ENCODE data around the gene ASXL3. TPM values are rescaled to one million over a fixed set of nuclear protein-coding genes. Genes with fewer than 3 reads are reported as not detected.

The ASXL3 gene
- polyA plus RNA-seq: 0.01 TPM in 1 of 3 replicates, not detected in the others
- polyA plus RNA-seq (2011; ENCODE audit: low read depth): not detected
- not detected in 2 replicates for polyA plus RNA-seq (2011; cell fraction: cytosol; rRNA removed)
- not detected in 2 replicates for polyA plus RNA-seq (2011; cell fraction: nucleus; rRNA removed)
- 0.02 TPM in 1 of 2 replicates, not detected in the other for polyA plus RNA-seq (2012; ENCODE audit: low replicate concordance)
- polyA minus RNA-seq: not detected in 3 replicates
- not detected for polyA minus RNA-seq (2011; cell fraction: cytosol; rRNA and poly(A)+ RNA removed)
- polyA minus RNA-seq (2011; cell fraction: nucleus; rRNA and poly(A)+ RNA removed): not detected in 2 replicates

DNA sequence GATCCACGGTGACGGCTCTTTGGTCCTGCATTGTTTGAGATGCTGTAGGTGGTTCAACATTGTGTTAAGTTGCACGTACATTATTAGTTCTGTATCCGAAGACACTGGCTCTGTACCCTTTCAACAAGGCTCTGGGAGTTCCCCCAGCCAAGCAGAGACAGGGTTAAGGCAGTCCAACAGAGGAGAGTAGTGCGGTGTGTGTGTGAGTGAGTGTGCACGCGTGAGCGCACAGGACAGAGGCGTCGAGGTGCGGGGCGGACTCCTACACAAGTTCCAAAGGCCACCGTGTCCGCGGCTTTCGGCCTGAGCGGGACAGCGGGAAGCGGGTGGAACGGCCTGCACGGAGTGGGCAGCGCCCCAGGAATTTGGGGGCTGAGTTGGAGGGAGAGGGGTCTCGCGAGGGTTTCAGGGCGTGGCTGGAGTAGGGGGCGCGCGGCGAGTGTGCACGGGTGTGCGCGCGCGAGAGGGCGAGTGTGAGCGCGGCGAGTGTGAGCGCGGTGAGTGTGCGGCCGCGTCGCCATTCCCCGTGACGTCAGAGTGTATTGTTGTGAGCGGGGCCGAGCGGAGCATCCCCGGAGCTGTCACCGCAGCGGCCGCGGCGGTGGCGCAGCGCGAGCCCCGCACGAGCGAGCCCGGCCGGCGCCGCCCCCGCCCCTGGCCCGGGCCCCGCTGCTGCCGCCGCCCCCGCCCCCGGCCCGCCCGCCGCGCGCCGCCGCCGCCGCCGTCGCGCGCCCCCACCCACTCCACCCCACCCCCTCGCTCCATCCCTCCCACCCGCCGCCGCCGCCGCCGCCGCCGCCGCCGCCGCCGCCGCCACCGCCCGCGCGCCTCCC, at the start of gene ASXL3:
Gene ASXL3 (plus strand): TSS at position 535 of the 833 bp plus-strand sequence. CDS start 413 bp downstream, outside the sequence.
- FAIRE-seq: no peak
- no peak for DNase-seq (ENCODE audit: low read depth, low spot score)
- Histone ChIP-seq H3K4me3 (ENCODE audit: control insufficient read depth in 2 of 3, extremely low read depth in 1 of 3, insufficient read depth in 2 of 3, low read depth in 1 of 3, low read length in 3 of 3) (peak within 1 kb of the TSS; percentile 35 to 62 (median 57)), H2AFZ (ENCODE audit: control insufficient read depth, low read length) (peak within 1 kb of the TSS; percentile 60), H3K79me2 (ENCODE audit: control insufficient read depth, insufficient read depth, low read length) (no peaks in the 10 kb centered on the region), H3K36me3 (ENCODE audit: control insufficient read depth in 2 of 2, extremely low read depth in 1 of 2, insufficient read depth in 2 of 2, low read length in 2 of 2) (no peaks in the 10 kb centered on the region), H3K9me1 (ENCODE audit: control insufficient read depth, extremely low read depth, insufficient read depth, low read length) (peaks cover 2% of the 10 kb centered on the region), H3K4me1 (ENCODE audit: control insufficient read depth, extremely low read depth, insufficient read depth, low read length) (peaks cover 8% of the 10 kb centered on the region), H3K4me2 (ENCODE audit: control insufficient read depth, extremely low read depth, insufficient read depth, low read depth, low read length) (peak within 1 kb of the TSS; percentile 78), H4K20me1 (ENCODE audit: control insufficient read depth, extremely low read depth, insufficient read depth, low read length) (no peaks in the 10 kb centered on the region), H3K27me3 (ENCODE audit: control insufficient read depth, extremely low read depth, insufficient read depth, low read length) (peaks cover 32% of the 10 kb centered on the region), H3K27ac (ENCODE audit: control insufficient read depth, insufficient read depth, low read length) (no peak within 1 kb of the TSS), H3K9me3 (ENCODE audit: control insufficient read depth, low read depth, low read length) (no peaks in the 10 kb centered on the region), H3K9ac (ENCODE audit: control insufficient read depth, extremely low read depth, insufficient read depth, low read length) (no peak within 1 kb of the TSS)
- dilution Hi-C loops (cut with MboI; ENCODE audit: extremely low pct_ligation_motif_present, low sequenced_read_pairs): no loop called here
- peak; percentile 99 for TF ChIP-seq EZH2 (IDR thresholded peaks at IDR 0.05; ENCODE audit: low read length)
- TF ChIP-seq, protein P1, sequence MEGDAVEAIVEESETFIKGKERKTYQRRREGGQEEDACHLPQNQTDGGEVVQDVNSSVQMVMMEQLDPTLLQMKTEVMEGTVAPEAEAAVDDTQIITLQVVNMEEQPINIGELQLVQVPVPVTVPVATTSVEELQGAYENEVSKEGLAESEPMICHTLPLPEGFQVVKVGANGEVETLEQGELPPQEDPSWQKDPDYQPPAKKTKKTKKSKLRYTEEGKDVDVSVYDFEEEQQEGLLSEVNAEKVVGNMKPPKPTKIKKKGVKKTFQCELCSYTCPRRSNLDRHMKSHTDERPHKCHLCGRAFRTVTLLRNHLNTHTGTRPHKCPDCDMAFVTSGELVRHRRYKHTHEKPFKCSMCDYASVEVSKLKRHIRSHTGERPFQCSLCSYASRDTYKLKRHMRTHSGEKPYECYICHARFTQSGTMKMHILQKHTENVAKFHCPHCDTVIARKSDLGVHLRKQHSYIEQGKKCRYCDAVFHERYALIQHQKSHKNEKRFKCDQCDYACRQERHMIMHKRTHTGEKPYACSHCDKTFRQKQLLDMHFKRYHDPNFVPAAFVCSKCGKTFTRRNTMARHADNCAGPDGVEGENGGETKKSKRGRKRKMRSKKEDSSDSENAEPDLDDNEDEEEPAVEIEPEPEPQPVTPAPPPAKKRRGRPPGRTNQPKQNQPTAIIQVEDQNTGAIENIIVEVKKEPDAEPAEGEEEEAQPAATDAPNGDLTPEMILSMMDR (optimal IDR thresholded peaks at IDR 0.05 in 1 of 3, IDR thresholded peaks at IDR 0.05 in 1 of 3, conservative IDR thresholded peaks at IDR 0.05 in 1 of 3; ENCODE audit: extremely low read depth in 1 of 3, insufficient read depth in 2 of 3, low read length in 3 of 3): no peak

DNA sequence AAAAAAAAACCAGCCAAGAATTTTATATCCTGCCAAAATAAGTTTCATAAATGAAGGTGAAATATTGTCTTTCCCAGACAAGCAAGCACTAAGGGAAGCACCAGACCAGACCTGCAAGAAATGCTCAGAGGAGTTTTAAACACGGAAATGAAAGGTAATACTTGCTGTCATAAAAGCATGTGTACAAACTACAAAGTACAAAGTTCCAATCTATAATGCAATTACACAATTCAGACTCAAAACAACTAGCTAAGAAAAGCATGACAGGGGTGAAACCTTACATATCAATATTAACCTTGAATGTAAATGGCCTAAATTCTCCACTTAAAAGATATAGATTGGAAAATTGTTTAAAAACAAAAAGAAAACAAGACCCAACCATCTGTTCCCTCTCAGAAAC, 45.0 kb upstream of the ASXL3 start:
- Histone ChIP-seq H3K27ac (ENCODE audit: control insufficient read depth, insufficient read depth, low read length) (no peak overlapping the region), H3K36me3 (ENCODE audit: control insufficient read depth in 2 of 2, extremely low read depth in 1 of 2, insufficient read depth in 2 of 2, low read length in 2 of 2) (no peaks in the 10 kb centered on the region), H2AFZ (ENCODE audit: control insufficient read depth, low read length) (no peak overlapping the region), H3K4me2 (ENCODE audit: control insufficient read depth, extremely low read depth, insufficient read depth, low read depth, low read length) (no peak overlapping the region), H3K9ac (ENCODE audit: control insufficient read depth, extremely low read depth, insufficient read depth, low read length) (no peak overlapping the region), H3K79me2 (ENCODE audit: control insufficient read depth, insufficient read depth, low read length) (no peaks in the 10 kb centered on the region), H3K9me1 (ENCODE audit: control insufficient read depth, extremely low read depth, insufficient read depth, low read length) (no peaks in the 10 kb centered on the region), H3K4me3 (ENCODE audit: control insufficient read depth in 2 of 3, extremely low read depth in 1 of 3, insufficient read depth in 2 of 3, low read depth in 1 of 3, low read length in 3 of 3) (no peak overlapping the region), H3K27me3 (ENCODE audit: control insufficient read depth, extremely low read depth, insufficient read depth, low read length) (no peaks in the 10 kb centered on the region), H3K9me3 (ENCODE audit: control insufficient read depth, low read depth, low read length) (no peaks in the 10 kb centered on the region), H3K4me1 (ENCODE audit: control insufficient read depth, extremely low read depth, insufficient read depth, low read length) (no peaks in the 10 kb centered on the region), H4K20me1 (ENCODE audit: control insufficient read depth, extremely low read depth, insufficient read depth, low read length) (no peaks in the 10 kb centered on the region)
- DNase-seq (ENCODE audit: low read depth, low spot score) (no peak), FAIRE-seq (no peak)
- TF ChIP-seq, protein P1 (optimal IDR thresholded peaks at IDR 0.05 in 1 of 3, IDR thresholded peaks at IDR 0.05 in 1 of 3, conservative IDR thresholded peaks at IDR 0.05 in 1 of 3; ENCODE audit: extremely low read depth in 1 of 3, insufficient read depth in 2 of 3, low read length in 3 of 3): no peak
- TF ChIP-seq EZH2 (IDR thresholded peaks at IDR 0.05; ENCODE audit: low read length): no peak
- dilution Hi-C loops (cut with MboI; ENCODE audit: extremely low pct_ligation_motif_present, low sequenced_read_pairs): no loop called here
